Sigmoid colon (tissue), 7 donors: ENCODE measurements around the gene DRGX. TPM values are rescaled to one million over a fixed set of nuclear protein-coding genes. Genes with fewer than 3 reads are reported as not detected.

Source experiments
- DNase-seq: peaks from one replicate; pipeline ENCODE4 v3.0.0-alpha.2; 2019
- H3K27ac ChIP-seq, 4 donors: fragments of 200-600 bp; sonication (generic); one replicate each; pipeline ENCODE4 v1.5.1; 2016 to 2019; ENCODE audit warnings: mild to moderate bottlenecking in 1 of 4
- H3K27me3 ChIP-seq, 3 donors: fragments of 200-600 bp; sonication (generic); one replicate each; pipeline ENCODE4 v1.5.1; 2019; ENCODE audit warnings: mild to moderate bottlenecking in 1 of 3
- H3K36me3 ChIP-seq, 4 donors: fragments of 200-600 bp; sonication (generic); one replicate each; pipeline ENCODE4 v1.5.1; 2016 to 2019
- H3K4me1 ChIP-seq, 4 donors: fragments of 200-600 bp; sonication (generic); one replicate each; pipeline ENCODE4 v1.5.1; 2017 to 2019
- H3K4me3 ChIP-seq, 4 donors: fragments of 200-600 bp; sonication (generic); one replicate each; pipeline ENCODE4 v1.5.1; 2017 to 2019; ENCODE audit warnings: mild to moderate bottlenecking in 2 of 4, moderate library complexity in 1 of 4
- H3K9me3 ChIP-seq, 4 donors: fragments of 200-600 bp in 3 of 4; sonication (generic) in 3 of 4; one replicate each; pipeline versions ENCODE4 v1.5.1 to v1.6.1; 2013 to 2019
- CTCF ChIP-seq, 4 experiments: fragments of 450-650 bp in 3 of 4; fragments of 200-600 bp in 1 of 4; IDR thresholded peaks; one replicate each; pipeline ENCODE4 v1.5.1; 2016 to 2019; ENCODE audit warnings: antibody characterized with exemption in 4 of 4, mild to moderate bottlenecking in 3 of 4, moderate library complexity in 2 of 4
- EP300 ChIP-seq, 4 donors: sonication (generic); formaldehyde crosslinking; IDR thresholded peaks; one replicate each; pipeline ENCODE4 v1.6.1; 2017; ENCODE audit warnings: antibody characterized with exemption in 4 of 4
- POLR2A ChIP-seq, 2 donors: fragments of 450-650 bp; IDR thresholded peaks; one replicate each; pipeline ENCODE4 v1.6.1; 2016; ENCODE audit warnings: antibody characterized with exemption in 2 of 2, mild to moderate bottlenecking in 2 of 2, moderate library complexity in 2 of 2
- POLR2AphosphoS5 ChIP-seq, 4 donors: sonication (generic); formaldehyde crosslinking; IDR thresholded peaks; one replicate each; pipeline ENCODE4 v1.6.1; 2017; ENCODE audit warnings: antibody characterized with exemption in 4 of 4
- WGBS, 2 donors: extraction: QIAGEN DNeasy Blood & Tissue Kit; methylation state at CpG; one replicate each; pipeline ENCODE4 v1.1.7; 2013; 5-methylcytosine and 5-hydroxymethylcytosine counted together
- intact Hi-C: fragments of 100-400 bp; cut with DNase I; formaldehyde crosslinking; loops from one replicate; pipeline ENCODE4 v1.15.1; 2023
- polyA plus RNA-seq, 3 donors: library from polyadenylated mRNA; stranded (reverse); fragments of 200-250 nt; gene quantifications; one replicate each; pipeline ENCODE4 v1.2.3, GENCODE V29; 2013
- total RNA-seq, 4 donors: library from RNA; depleted of rRNA; stranded (reverse); fragments of >200 nt; gene quantifications; one replicate each; pipeline ENCODE4 v1.1.0, GENCODE V29; 2016
- donor health status: healthy with polysubstance abuse.
- donor health status: Bipolar disorder and iron deficiency.
- donor health status: healthy.

DRGX gene
- total and polyA plus RNA-seq, 7 donors, result 0.23 to 0.42 TPM; not detected in 5

GRCh38 chr10:49364051-49364450 is 31.8 kb downstream of the DRGX start:
- H3K27ac ChIP-seq, result no peak overlapping the region
- H3K4me3 ChIP-seq, result no peak overlapping the region
- no peak for DNase-seq
- H3K27me3 ChIP-seq, result no peaks in the 10 kb centered on the region
- 81 to 84% methylated on average over 5 of the region's 5 CpGs for WGBS, 2 donors
- H3K9me3 ChIP-seq, result no peaks in the 10 kb centered on the region
- intact Hi-C loops, result no loop called here
- no peak for TF ChIP-seq EP300 (IDR thresholded peaks at IDR 0.05)
- TF ChIP-seq CTCF (IDR thresholded peaks at IDR 0.05), result no peak
- no peak for TF ChIP-seq POLR2AphosphoS5 (IDR thresholded peaks at IDR 0.05)
- no peak for TF ChIP-seq POLR2A (IDR thresholded peaks at IDR 0.05)
- no peaks in the 10 kb centered on the region for H3K36me3 ChIP-seq
- peaks cover 0 to 14% (median 5%) of the 10 kb centered on the region in 4 donors for H3K4me1 ChIP-seq

GRCh38 chr10:49363309-49364031 is 32.4 kb downstream of the DRGX start:
- Histone ChIP-seq H3K4me3 (no peak overlapping the region), H3K9me3 (no peaks in the 10 kb centered on the region), H3K4me1 (peaks cover 0 to 14% (median 5%) of the 10 kb centered on the region in 4 donors), H3K36me3 (no peaks in the 10 kb centered on the region), H3K27me3 (no peaks in the 10 kb centered on the region), H3K27ac (no peak overlapping the region)
- intact Hi-C loops, result no loop called here
- 80 to 86% methylated on average over 8 of the region's 8 CpGs for WGBS, 2 donors
- DNase-seq, result peak; percentile 44
- TF ChIP-seq EP300 (IDR thresholded peaks at IDR 0.05) (no peak), POLR2A (IDR thresholded peaks at IDR 0.05) (no peak), POLR2AphosphoS5 (IDR thresholded peaks at IDR 0.05) (no peak), CTCF (IDR thresholded peaks at IDR 0.05) (no peak)

GRCh38 chr10:49362596-49363260 is 33.2 kb downstream of the DRGX start:
- H3K27me3 ChIP-seq, result no peaks in the 10 kb centered on the region
- no peaks in the 10 kb centered on the region for H3K36me3 ChIP-seq
- H3K27ac ChIP-seq, result no peak overlapping the region
- peaks cover 0 to 14% (median 5%) of the 10 kb centered on the region in 4 donors for H3K4me1 ChIP-seq
- no peak overlapping the region for H3K4me3 ChIP-seq
- intact Hi-C loops, result no loop called here
- TF ChIP-seq POLR2AphosphoS5 (IDR thresholded peaks at IDR 0.05) (no peak), CTCF (IDR thresholded peaks at IDR 0.05) (no peak), EP300 (IDR thresholded peaks at IDR 0.05) (no peak), POLR2A (IDR thresholded peaks at IDR 0.05) (no peak)
- H3K9me3 ChIP-seq, result peaks cover 0 to under 1% (median 0%) of the 10 kb centered on the region in 4 donors
- WGBS, 2 donors, result 66 to 79% methylated on average over 10 of the region's 10 CpGs
- DNase-seq, result peak; percentile 42

- TF ChIP-seq POLR2A (IDR thresholded peaks at IDR 0.05) (no peak), EP300 (IDR thresholded peaks at IDR 0.05) (no peak), POLR2AphosphoS5 (IDR thresholded peaks at IDR 0.05) (no peak), CTCF (IDR thresholded peaks at IDR 0.05) (no peak)
- Histone ChIP-seq H3K27ac (no peak overlapping the region), H3K9me3 (peaks cover 0 to 5% (median 0%) of the 10 kb centered on the region in 4 donors), H3K4me3 (no peak overlapping the region), H3K36me3 (no peaks in the 10 kb centered on the region), H3K4me1 (peaks cover 0 to 14% (median 5%) of the 10 kb centered on the region in 4 donors), H3K27me3 (no peaks in the 10 kb centered on the region)
- 64 to 78% methylated on average over 11 of the region's 11 CpGs for WGBS, 2 donors
- DNase-seq, result peak; percentile 41
- intact Hi-C loops, result no loop called here
These were observed 33.9 kb downstream of the DRGX start for GRCh38 chr10:49361735-49362568.
